Measurements from ENCODE around the gene PEMT. TPM values are rescaled to one million over a fixed set of nuclear protein-coding genes. Genes with fewer than 3 reads are reported as not detected.

PEMT gene
- total RNA-seq, 1 donor from 2014 or later, result 12.2 TPM

GRCh38 chr17:17509601-17510425 is 81.7 kb downstream of the PEMT start:
- DNase-seq (no peak), ATAC-seq (ENCODE audit: low read depth) (no peak)
- H3K4me1 Mint-ChIP-seq, result no peaks in the 10 kb centered on the region
- no peaks in the 10 kb centered on the region for H3K27me3 Mint-ChIP-seq
- intact Hi-C loops (cut with micrococcal nuclease), result no loop called here
- no peaks in the 10 kb centered on the region for H3K36me3 Mint-ChIP-seq (ENCODE audit: low read depth)
- no peak overlapping the region for H3K27ac Mint-ChIP-seq
- ChIA-PET CTCF (no interaction called here), POLR2A (no interaction called here)
- TF ChIP-seq, protein P1, sequence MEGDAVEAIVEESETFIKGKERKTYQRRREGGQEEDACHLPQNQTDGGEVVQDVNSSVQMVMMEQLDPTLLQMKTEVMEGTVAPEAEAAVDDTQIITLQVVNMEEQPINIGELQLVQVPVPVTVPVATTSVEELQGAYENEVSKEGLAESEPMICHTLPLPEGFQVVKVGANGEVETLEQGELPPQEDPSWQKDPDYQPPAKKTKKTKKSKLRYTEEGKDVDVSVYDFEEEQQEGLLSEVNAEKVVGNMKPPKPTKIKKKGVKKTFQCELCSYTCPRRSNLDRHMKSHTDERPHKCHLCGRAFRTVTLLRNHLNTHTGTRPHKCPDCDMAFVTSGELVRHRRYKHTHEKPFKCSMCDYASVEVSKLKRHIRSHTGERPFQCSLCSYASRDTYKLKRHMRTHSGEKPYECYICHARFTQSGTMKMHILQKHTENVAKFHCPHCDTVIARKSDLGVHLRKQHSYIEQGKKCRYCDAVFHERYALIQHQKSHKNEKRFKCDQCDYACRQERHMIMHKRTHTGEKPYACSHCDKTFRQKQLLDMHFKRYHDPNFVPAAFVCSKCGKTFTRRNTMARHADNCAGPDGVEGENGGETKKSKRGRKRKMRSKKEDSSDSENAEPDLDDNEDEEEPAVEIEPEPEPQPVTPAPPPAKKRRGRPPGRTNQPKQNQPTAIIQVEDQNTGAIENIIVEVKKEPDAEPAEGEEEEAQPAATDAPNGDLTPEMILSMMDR (IDR thresholded peaks at IDR 0.05), result no peak
- no peaks in the 10 kb centered on the region for H3K9me3 Mint-ChIP-seq
- H3K4me3 Mint-ChIP-seq, result no peak overlapping the region

GRCh38 chr17:17508646-17509591 is 82.6 kb downstream of the PEMT start:
- H3K27me3 Mint-ChIP-seq, result no peaks in the 10 kb centered on the region
- ATAC-seq (ENCODE audit: low read depth), result no peak
- no peaks in the 10 kb centered on the region for H3K9me3 Mint-ChIP-seq
- intact Hi-C loops (cut with micrococcal nuclease), result no loop called here
- no peak for DNase-seq
- no peaks in the 10 kb centered on the region for H3K4me1 Mint-ChIP-seq
- no peaks in the 10 kb centered on the region for H3K36me3 Mint-ChIP-seq (ENCODE audit: low read depth)
- ChIA-PET CTCF (no interaction called here), POLR2A (no interaction called here)
- TF ChIP-seq, protein P1 (IDR thresholded peaks at IDR 0.05), result no peak
- H3K27ac Mint-ChIP-seq, result no peak overlapping the region
- no peak overlapping the region for H3K4me3 Mint-ChIP-seq

DNA sequence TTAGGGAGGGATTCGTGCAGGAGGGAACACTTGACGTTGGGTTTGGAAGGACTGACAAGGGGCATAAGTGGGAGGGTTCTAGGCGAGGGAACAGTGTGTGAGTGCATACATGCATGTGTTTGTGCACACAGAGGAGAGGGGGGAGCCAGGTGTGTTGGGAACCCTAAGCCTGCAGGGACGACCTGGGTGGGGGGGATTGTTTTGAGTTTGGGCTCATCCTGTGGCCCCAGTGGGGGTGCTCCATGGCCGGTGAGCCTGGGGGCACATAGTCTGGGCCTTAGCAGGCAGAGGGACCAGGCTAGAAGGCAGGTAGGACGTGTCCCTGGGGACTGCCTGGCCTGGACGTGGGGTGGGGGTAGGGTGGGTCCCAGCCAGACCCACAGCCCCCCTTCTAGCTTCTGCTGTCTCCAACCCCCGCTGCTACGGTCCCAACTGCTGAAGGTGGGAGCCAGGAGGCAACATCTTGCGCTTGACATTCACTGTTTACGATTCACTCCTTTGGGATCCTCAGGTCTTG is 83.4 kb downstream of the PEMT start:
- no peak overlapping the region for H3K4me3 Mint-ChIP-seq
- H3K9me3 Mint-ChIP-seq, result no peaks in the 10 kb centered on the region
- H3K36me3 Mint-ChIP-seq (ENCODE audit: low read depth), result no peaks in the 10 kb centered on the region
- intact Hi-C loops (cut with micrococcal nuclease), result no loop called here
- H3K27ac Mint-ChIP-seq, result no peak overlapping the region
- ATAC-seq (ENCODE audit: low read depth) (no peak), DNase-seq (no peak)
- H3K4me1 Mint-ChIP-seq, result no peaks in the 10 kb centered on the region
- TF ChIP-seq, protein P1 (IDR thresholded peaks at IDR 0.05), result no peak
- H3K27me3 Mint-ChIP-seq, result no peaks in the 10 kb centered on the region
- ChIA-PET CTCF (no interaction called here), POLR2A (no interaction called here)

DNA sequence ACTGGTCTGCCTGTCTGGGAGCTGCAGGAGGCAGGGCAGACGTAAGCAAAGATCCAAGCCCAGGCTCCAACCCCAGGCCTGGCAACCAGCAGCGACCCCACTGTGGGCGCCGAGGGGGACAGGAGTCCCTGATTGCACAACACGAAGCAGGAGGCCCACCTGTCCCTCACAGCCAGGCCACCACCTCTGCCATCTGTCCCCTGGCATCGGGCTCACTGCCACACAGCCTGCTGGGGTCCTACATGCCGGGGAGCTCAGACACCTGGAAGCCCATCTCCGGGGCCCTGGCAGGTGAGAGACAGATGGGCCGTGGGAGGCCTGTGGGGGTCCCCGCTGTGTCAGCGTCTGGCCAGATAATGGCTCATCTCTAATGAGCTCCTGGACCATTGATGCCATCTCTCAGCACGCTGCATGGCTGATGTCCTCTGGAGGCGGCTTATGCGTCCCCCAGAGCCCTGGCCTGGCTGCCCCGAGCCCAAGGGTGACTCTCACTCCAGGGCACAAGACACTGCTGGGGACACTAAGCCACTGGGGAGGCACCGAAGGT is 84.0 kb downstream of the PEMT start:
- ChIA-PET POLR2A (no interaction called here), CTCF (no interaction called here)
- peaks cover 3% of the 10 kb centered on the region for H3K27me3 Mint-ChIP-seq
- no peak overlapping the region for H3K4me3 Mint-ChIP-seq
- DNase-seq (no peak), ATAC-seq (ENCODE audit: low read depth) (no peak)
- no peaks in the 10 kb centered on the region for H3K36me3 Mint-ChIP-seq (ENCODE audit: low read depth)
- no peak overlapping the region for H3K27ac Mint-ChIP-seq
- intact Hi-C loops (cut with micrococcal nuclease), result no loop called here
- no peaks in the 10 kb centered on the region for H3K9me3 Mint-ChIP-seq
- H3K4me1 Mint-ChIP-seq, result no peaks in the 10 kb centered on the region
- TF ChIP-seq, protein P1 (IDR thresholded peaks at IDR 0.05), result no peak

Data from activated B cell treated with CpG ODN at 0.5 μM for 24 hours (primary cell).